Tibial nerve (tissue), 4 donors: ENCODE data around the gene CDCP1. TPM values are rescaled to one million over a fixed set of nuclear protein-coding genes. Genes with fewer than 3 reads are reported as not detected.

Experiments
- DNase-seq, 2 donors: peaks; one replicate each; pipeline ENCODE4 v3.0.0-alpha.2; 2019; ENCODE audit warnings: low spot score in 2 of 2
- H3K27ac ChIP-seq, 4 donors: fragments of 200-600 bp; sonication (generic) in 3 of 4; one replicate each; pipeline ENCODE4 v1.5.1; 2017 to 2019; ENCODE audit warnings: mild to moderate bottlenecking in 1 of 4
- H3K27me3 ChIP-seq, 2 donors: fragments of 200-600 bp; sonication (generic) in 1 of 2; one replicate each; pipeline versions ENCODE4 v1.5.1 to v1.6.0; 2017 to 2019
- H3K36me3 ChIP-seq, 3 donors: fragments of 200-600 bp; sonication (generic); one replicate each; pipeline ENCODE4 v1.5.1; 2018 to 2019
- H3K4me1 ChIP-seq, 4 donors: fragments of 200-600 bp; sonication (generic) in 3 of 4; one replicate each; pipeline ENCODE4 v1.5.1; 2017 to 2019
- H3K4me3 ChIP-seq, 4 donors: fragments of 200-600 bp; sonication (generic) in 3 of 4; one replicate each; pipeline ENCODE4 v1.5.1; 2017 to 2019; ENCODE audit warnings: mild to moderate bottlenecking in 1 of 4, moderate library complexity in 1 of 4
- H3K9me3 ChIP-seq, 4 donors: fragments of 200-600 bp; sonication (generic) in 3 of 4; one replicate each; pipeline ENCODE4 v1.5.1; 2017 to 2019
- CTCF ChIP-seq, 5 experiments: fragments of 200-600 bp in 3 of 5; fragments of 450-650 bp in 2 of 5; sonication (generic) in 3 of 5; IDR thresholded peaks; one replicate each; pipeline ENCODE4 v1.5.1; 2016 to 2019; ENCODE audit warnings: antibody characterized with exemption in 5 of 5, mild to moderate bottlenecking in 3 of 5, moderate library complexity in 2 of 5
- EP300 ChIP-seq, 2 donors: sonication (generic); formaldehyde crosslinking; IDR thresholded peaks; one replicate each; pipeline ENCODE4 v1.6.1; 2017; ENCODE audit warnings: antibody characterized with exemption in 2 of 2, mild to moderate bottlenecking in 1 of 2
- POLR2A ChIP-seq, 2 donors: fragments of 450-650 bp; IDR thresholded peaks; one replicate each; pipeline ENCODE4 v1.6.1; 2017; ENCODE audit warnings: antibody characterized with exemption in 2 of 2, mild to moderate bottlenecking in 2 of 2, moderate library complexity in 2 of 2
- WGBS, 2 donors: methylation state at CpG; one replicate each; pipeline ENCODE4 v1.1.5; 2018; 5-methylcytosine and 5-hydroxymethylcytosine counted together
- total RNA-seq, 4 donors: library from RNA; depleted of rRNA; stranded (reverse); fragments of >200 nt; gene quantifications; one replicate each; pipeline ENCODE4 v1.1.0, GENCODE V29; 2016

CDCP1 gene
- total RNA-seq, 4 donors from 2014 or later: 0.20 to 3.0 (median 1.2) TPM

- Histone ChIP-seq H3K36me3 (no peaks in the 10 kb centered on the region), H3K27me3 (no peaks in the 10 kb centered on the region), H3K4me3 (no peak overlapping the region), H3K4me1 (peaks cover 0 to 4% (median 0%) of the 10 kb centered on the region in 4 donors), H3K9me3 (no peaks in the 10 kb centered on the region), H3K27ac (no peak overlapping the region)
- WGBS, 2 donors: 71 to 79% methylated on average over 6 to 7 of the region's 7 CpGs
- TF ChIP-seq CTCF (IDR thresholded peaks at IDR 0.05) (no peak), EP300 (IDR thresholded peaks at IDR 0.05) (no peak), POLR2A (IDR thresholded peaks at IDR 0.05) (no peak)
- DNase-seq: no peak
Measured at GRCh38 chr3:45183872-45184262, 37.7 kb upstream of the CDCP1 start.

GRCh38 chr3:45182915-45183871, 37.0 kb upstream of the CDCP1 start:
- peaks cover 0 to 4% (median 0%) of the 10 kb centered on the region in 4 donors for H3K4me1 ChIP-seq
- H3K4me3 ChIP-seq: no peak overlapping the region
- TF ChIP-seq POLR2A (IDR thresholded peaks at IDR 0.05) (no peak), CTCF (IDR thresholded peaks at IDR 0.05) (no peak), EP300 (IDR thresholded peaks at IDR 0.05) (no peak)
- WGBS, 2 donors: 33 to 36% methylated on average over 7 of the region's 7 CpGs
- no peaks in the 10 kb centered on the region for H3K27me3 ChIP-seq
- no peak for DNase-seq
- no peaks in the 10 kb centered on the region for H3K36me3 ChIP-seq
- H3K27ac ChIP-seq: no peak overlapping the region
- H3K9me3 ChIP-seq: no peaks in the 10 kb centered on the region

- Histone ChIP-seq H3K4me3 (no peak overlapping the region), H3K9me3 (no peaks in the 10 kb centered on the region), H3K4me1 (peaks cover 0 to 4% (median 0%) of the 10 kb centered on the region in 4 donors), H3K36me3 (no peaks in the 10 kb centered on the region), H3K27ac (no peak overlapping the region), H3K27me3 (no peaks in the 10 kb centered on the region)
- WGBS, 2 donors: 62% methylated on average over 5 of the region's 5 CpGs
- no peak for DNase-seq
- TF ChIP-seq EP300 (IDR thresholded peaks at IDR 0.05) (no peak), POLR2A (IDR thresholded peaks at IDR 0.05) (no peak), CTCF (IDR thresholded peaks at IDR 0.05) (no peak)
Measured at GRCh38 chr3:45181496-45181895, 35.3 kb upstream of the CDCP1 start.

- DNase-seq: no peak
- Histone ChIP-seq H3K4me1 (peaks cover 0 to 4% (median 0%) of the 10 kb centered on the region in 4 donors), H3K9me3 (no peaks in the 10 kb centered on the region), H3K36me3 (no peaks in the 10 kb centered on the region), H3K27ac (no peak overlapping the region), H3K27me3 (no peaks in the 10 kb centered on the region), H3K4me3 (no peak overlapping the region)
- TF ChIP-seq EP300 (IDR thresholded peaks at IDR 0.05) (no peak), CTCF (IDR thresholded peaks at IDR 0.05) (no peak), POLR2A (IDR thresholded peaks at IDR 0.05) (no peak)
- 48 to 78% methylated on average over 7 of the region's 7 CpGs for WGBS, 2 donors
Measured at GRCh38 chr3:45180899-45181298, 34.7 kb upstream of the CDCP1 start.

GRCh38 chr3:45180051-45180450, 33.9 kb upstream of the CDCP1 start:
- no peak for DNase-seq
- TF ChIP-seq POLR2A (IDR thresholded peaks at IDR 0.05): no peak
- TF ChIP-seq CTCF (IDR thresholded peaks at IDR 0.05): no peak
- TF ChIP-seq EP300 (IDR thresholded peaks at IDR 0.05): no peak
- Histone ChIP-seq H3K27me3 (no peaks in the 10 kb centered on the region), H3K36me3 (no peaks in the 10 kb centered on the region), H3K4me3 (no peak overlapping the region), H3K27ac (no peak overlapping the region), H3K4me1 (peaks cover 0 to 4% (median 0%) of the 10 kb centered on the region in 4 donors), H3K9me3 (no peaks in the 10 kb centered on the region)
- 75 to 83% methylated on average over 5 to 6 of the region's 6 CpGs for WGBS, 2 donors
